GM12875 (cell line): Measurements from ENCODE around the gene CNMD.

ENCODE experiments used
- H3K4me3 ChIP-seq: one replicate; pipeline ENCODE4 v1.5.1; 2011; ENCODE audit warnings: low read depth, low read length, control low read depth
- TF ChIP-seq, protein P1 (sequence below): IDR thresholded peaks from 2 replicates; pipeline ENCODE4 v1.5.1; 2011; ENCODE audit warnings: low read depth, mild to moderate bottlenecking, control low read depth, inconsistent platforms, low read length, moderate library complexity, borderline replicate concordance; ENCODE audit not compliant: insufficient read depth

CNMD gene

DNA sequence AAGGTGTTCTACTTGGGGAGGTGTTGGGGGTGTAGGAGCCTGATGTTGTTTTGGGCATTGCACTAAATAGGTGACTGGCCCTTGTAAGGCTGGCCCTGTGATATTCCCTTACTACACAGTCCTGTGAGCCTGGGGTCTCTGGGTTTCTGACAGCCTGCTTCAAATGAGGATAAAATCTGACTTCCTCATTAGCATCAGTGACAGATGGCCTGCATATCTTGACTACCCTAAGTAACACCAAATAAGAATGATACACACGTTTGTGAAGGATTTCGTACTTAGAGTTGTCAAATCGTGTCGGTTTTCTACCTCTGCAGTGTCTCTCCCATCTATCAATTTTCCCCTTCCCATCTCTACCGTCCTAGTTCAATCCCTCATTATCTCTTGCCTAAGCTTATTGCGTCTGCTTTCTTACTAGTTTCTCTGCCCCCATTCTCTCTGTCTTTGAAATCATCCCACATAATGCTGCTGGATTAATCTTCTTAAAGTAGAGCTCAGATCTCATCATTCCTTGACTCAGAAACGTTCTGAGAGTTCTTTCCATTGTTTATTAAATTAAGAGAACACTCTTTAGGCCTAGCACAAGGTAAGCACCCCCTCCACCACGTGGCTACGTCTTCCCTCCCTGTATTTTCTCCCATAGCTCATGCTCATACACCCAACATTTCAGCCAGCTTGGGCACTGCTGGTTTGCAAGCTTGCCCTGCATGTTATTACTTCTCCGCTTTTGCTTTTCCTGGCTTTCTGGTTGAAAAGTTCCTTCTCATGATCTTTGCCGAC lies 26.2 kb upstream of the CNMD start:
- TF ChIP-seq, protein P1, sequence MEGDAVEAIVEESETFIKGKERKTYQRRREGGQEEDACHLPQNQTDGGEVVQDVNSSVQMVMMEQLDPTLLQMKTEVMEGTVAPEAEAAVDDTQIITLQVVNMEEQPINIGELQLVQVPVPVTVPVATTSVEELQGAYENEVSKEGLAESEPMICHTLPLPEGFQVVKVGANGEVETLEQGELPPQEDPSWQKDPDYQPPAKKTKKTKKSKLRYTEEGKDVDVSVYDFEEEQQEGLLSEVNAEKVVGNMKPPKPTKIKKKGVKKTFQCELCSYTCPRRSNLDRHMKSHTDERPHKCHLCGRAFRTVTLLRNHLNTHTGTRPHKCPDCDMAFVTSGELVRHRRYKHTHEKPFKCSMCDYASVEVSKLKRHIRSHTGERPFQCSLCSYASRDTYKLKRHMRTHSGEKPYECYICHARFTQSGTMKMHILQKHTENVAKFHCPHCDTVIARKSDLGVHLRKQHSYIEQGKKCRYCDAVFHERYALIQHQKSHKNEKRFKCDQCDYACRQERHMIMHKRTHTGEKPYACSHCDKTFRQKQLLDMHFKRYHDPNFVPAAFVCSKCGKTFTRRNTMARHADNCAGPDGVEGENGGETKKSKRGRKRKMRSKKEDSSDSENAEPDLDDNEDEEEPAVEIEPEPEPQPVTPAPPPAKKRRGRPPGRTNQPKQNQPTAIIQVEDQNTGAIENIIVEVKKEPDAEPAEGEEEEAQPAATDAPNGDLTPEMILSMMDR: no peak

GRCh38 chr13:52760077-52760476 lies 20.5 kb upstream of the CNMD start:
- TF ChIP-seq, protein P1: no peak
- H3K4me3 ChIP-seq: no peak overlapping the region

More for the DNA sequence above, 26.2 kb upstream of the CNMD start:
- H3K4me3 ChIP-seq: no peak overlapping the region

DNA sequence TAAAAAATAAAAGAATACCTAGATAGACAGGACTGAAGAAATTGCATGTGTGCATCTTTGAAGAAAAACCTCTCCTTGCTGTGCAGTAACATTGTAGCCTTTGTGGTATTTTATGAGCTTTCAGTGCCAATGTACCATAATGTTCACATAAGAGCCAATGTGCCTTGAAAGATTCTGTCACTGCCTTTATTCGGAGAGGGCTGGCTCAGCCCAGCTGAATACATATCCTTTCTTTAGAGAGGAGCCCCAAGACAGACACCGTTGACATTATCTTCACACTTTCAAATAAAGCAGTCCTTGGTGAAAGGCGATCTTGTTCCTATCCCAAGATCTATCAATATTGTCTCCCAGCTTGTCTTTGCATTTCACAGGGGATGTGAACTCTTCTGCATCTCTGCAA lies 18.5 kb upstream of the CNMD start:
- TF ChIP-seq, protein P1: no peak

GRCh38 chr13:52751196-52751595 lies 11.6 kb upstream of the CNMD start:
- no peak overlapping the region for H3K4me3 ChIP-seq
- TF ChIP-seq, protein P1: no peak

More for the DNA sequence above, 18.5 kb upstream of the CNMD start:
- no peak overlapping the region for H3K4me3 ChIP-seq

- TF ChIP-seq, protein P1: no peak
- H3K4me3 ChIP-seq: no peak overlapping the region
Measured at GRCh38 chr13:52750713-52751112, 11.1 kb upstream of the CNMD start.

DNA sequence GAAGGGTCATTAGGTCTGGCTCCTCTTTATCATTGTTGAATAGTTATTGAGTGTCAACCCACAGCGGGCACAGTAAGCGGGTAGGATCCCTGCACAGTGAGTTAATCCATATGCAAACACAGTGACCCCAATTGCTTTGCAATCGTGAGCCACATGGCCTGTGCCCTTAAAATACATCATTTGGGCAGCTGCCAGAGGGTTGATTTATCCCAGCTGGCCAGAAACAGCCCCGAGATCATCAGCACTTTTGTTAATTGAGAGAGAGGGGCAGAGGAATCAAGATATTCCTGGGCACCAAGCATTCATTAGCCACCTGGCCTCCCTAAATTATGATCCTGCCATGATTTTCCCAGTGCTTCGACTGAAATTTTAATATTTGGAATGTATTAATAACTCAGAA lies 9.8 kb upstream of the CNMD start:
- TF ChIP-seq, protein P1: no peak
- no peak overlapping the region for H3K4me3 ChIP-seq

- H3K4me3 ChIP-seq: no peak overlapping the region
- TF ChIP-seq, protein P1: no peak
Measured at GRCh38 chr13:52746141-52746540, 6.5 kb upstream of the CNMD start.
